ENCODE results near the gene LMNA.

LMNA gene

GRCh38 chr1:156155756-156156510, 41.4 kb downstream of the LMNA start:
- TF ChIP-seq POLR2AphosphoS5 (IDR thresholded peaks at IDR 0.05; ENCODE audit: low read depth, low read length) (no peak), TAF1 (IDR thresholded peaks at IDR 0.05; ENCODE audit: borderline replicate concordance, insufficient read depth, low read length) (no peak), FOXP2 (optimal IDR thresholded peaks at IDR 0.05; ENCODE audit: borderline replicate concordance, extremely low read depth, extremely low read length, insufficient read depth) (no peak), SIN3A (IDR thresholded peaks at IDR 0.05; ENCODE audit: borderline replicate concordance, insufficient read depth, low read length) (no peak)

DNA sequence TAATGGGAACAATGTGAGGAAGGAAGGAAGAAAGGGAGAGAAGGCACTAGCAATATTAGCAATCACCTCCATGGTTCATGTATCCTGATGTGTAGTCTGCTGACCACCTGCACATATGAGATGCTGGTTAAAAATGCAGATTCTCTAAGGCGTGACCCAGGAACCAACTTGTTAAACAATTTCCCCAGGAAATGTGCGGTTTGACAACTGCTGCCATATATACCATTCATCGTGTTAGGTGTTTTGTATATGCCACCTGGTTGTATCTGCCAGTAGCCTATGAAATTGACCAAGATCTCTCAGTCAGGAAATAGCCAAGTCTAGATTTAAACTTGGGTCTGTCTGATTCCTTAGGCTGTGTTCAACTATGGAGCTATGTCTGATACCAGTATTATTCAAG, 43.0 kb downstream of the LMNA start:
- TF ChIP-seq TAF1 (IDR thresholded peaks at IDR 0.05; ENCODE audit: borderline replicate concordance, insufficient read depth, low read length) (no peak), FOXP2 (optimal IDR thresholded peaks at IDR 0.05; ENCODE audit: borderline replicate concordance, extremely low read depth, extremely low read length, insufficient read depth) (no peak)

DNA sequence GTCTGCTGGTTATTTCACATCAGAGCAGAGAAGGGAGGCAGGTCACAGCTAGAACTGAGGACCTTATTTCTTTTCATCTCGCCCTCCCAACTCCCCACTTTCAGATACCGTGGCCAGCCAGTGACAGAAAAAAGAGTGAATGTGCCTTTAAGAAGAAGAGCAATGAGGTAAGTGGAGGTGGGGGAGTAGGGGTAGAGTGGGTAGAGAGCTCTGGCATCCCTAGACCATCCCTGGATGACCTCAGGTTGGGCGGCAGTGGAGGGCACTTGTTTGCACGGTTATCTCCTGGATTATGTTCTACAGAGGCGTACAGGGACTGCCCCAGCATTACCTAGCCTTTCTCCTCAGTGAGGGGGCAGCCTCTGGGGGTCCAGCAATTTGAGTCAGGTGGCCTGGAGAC, 43.5 kb downstream of the LMNA start:
- no peak for TF ChIP-seq SIN3A (IDR thresholded peaks at IDR 0.05; ENCODE audit: borderline replicate concordance, insufficient read depth, low read length)
- TF ChIP-seq POLR2AphosphoS5 (IDR thresholded peaks at IDR 0.05; ENCODE audit: low read depth, low read length), result no peak
- no peak for TF ChIP-seq REST (IDR thresholded peaks at IDR 0.05; ENCODE audit: insufficient read depth in 1 of 2, low read depth in 2 of 2, low read length in 2 of 2)
- no peak for TF ChIP-seq FOXP2 (optimal IDR thresholded peaks at IDR 0.05; ENCODE audit: borderline replicate concordance, extremely low read depth, extremely low read length, insufficient read depth)
- no peak for TF ChIP-seq TAF1 (IDR thresholded peaks at IDR 0.05; ENCODE audit: borderline replicate concordance, insufficient read depth, low read length)

DNA sequence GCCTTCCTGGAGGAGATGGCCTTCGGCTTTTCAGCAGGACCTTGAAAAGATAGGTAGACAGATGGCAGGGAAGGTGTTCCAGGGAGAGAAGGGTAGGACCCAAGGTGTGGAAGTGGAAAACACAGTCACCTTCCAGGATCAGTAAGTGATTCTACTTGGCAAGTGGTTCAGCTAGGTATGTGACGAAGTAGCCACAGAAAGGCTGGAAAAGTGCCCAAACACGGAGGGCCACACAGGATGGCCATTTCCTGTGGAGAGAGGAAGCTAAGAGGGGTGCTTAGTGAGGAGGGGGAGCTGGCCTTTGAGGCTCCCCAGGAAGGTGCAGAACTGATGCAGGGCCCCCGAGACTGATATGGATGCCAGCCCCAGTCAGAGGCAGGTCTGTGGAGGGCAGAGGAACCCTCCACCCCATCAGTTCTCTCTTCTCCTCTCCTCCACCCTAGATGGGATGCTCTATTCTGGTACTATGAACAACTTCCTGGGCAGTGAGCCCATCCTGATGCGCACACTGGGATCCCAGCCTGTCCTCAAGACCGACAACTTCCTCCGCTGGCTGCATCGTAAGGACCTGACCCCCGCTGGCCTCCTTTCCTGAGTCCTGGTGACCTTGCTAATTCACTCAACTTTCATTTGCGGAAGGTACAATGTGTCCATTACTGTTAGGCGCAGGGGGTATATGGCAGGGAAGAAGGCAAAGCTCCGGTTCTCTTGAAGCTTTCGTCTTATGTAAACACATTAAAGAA, 45.7 kb downstream of the LMNA start:
- no peak for TF ChIP-seq POLR2AphosphoS5 (IDR thresholded peaks at IDR 0.05; ENCODE audit: low read depth, low read length)
- no peak for TF ChIP-seq TAF1 (IDR thresholded peaks at IDR 0.05; ENCODE audit: borderline replicate concordance, insufficient read depth, low read length)
- TF ChIP-seq REST (IDR thresholded peaks at IDR 0.05; ENCODE audit: insufficient read depth in 1 of 2, low read depth in 2 of 2, low read length in 2 of 2), result no peak
- TF ChIP-seq FOXP2 (optimal IDR thresholded peaks at IDR 0.05; ENCODE audit: borderline replicate concordance, extremely low read depth, extremely low read length, insufficient read depth), result no peak
- TF ChIP-seq SIN3A (IDR thresholded peaks at IDR 0.05; ENCODE audit: borderline replicate concordance, insufficient read depth, low read length), result no peak

- TF ChIP-seq REST (IDR thresholded peaks at IDR 0.05; ENCODE audit: insufficient read depth in 1 of 2, low read depth in 2 of 2, low read length in 2 of 2) (no peak), SIN3A (IDR thresholded peaks at IDR 0.05; ENCODE audit: borderline replicate concordance, insufficient read depth, low read length) (no peak), FOXP2 (optimal IDR thresholded peaks at IDR 0.05; ENCODE audit: borderline replicate concordance, extremely low read depth, extremely low read length, insufficient read depth) (no peak), POLR2AphosphoS5 (IDR thresholded peaks at IDR 0.05; ENCODE audit: low read depth, low read length) (no peak), TAF1 (IDR thresholded peaks at IDR 0.05; ENCODE audit: borderline replicate concordance, insufficient read depth, low read length) (no peak)
These were observed 46.2 kb downstream of the LMNA start for GRCh38 chr1:156160743-156161171.

Measured in PFSK-1 (cell line).